Measurements from ENCODE around the gene IRAK2. TPM values are rescaled to one million over a fixed set of nuclear protein-coding genes. Genes with fewer than 3 reads are reported as not detected.

The IRAK2 gene
- total RNA-seq, 1 experiment from 2014 or later = 0.34 TPM

- Histone ChIP-seq H3K4me1 (ENCODE audit: insufficient read depth, low read length, poor library complexity, severe bottlenecking) (peaks cover 13% of the 10 kb centered on the region), H3K4me3 (ENCODE audit: low read depth, low read length, poor library complexity, severe bottlenecking) (no peak overlapping the region), H3K36me3 (ENCODE audit: insufficient read depth, low read length, poor library complexity, severe bottlenecking) (peaks cover 42% of the 10 kb centered on the region), H3K27ac (ENCODE audit: low read depth, low read length, poor library complexity, severe bottlenecking) (no peak overlapping the region), H3K27me3 (replicated peaks; ENCODE audit: insufficient read depth, low read depth, low read length, poor library complexity) (no peaks in the 10 kb centered on the region), H3K9me3 (ENCODE audit: low read depth, low read length, poor library complexity, severe bottlenecking) (no peaks in the 10 kb centered on the region)
- CTCF ChIA-PET = no interaction called here
- no peak for TF ChIP-seq EZH2 (IDR thresholded peaks at IDR 0.05; ENCODE audit: borderline replicate concordance, low read depth, low read length, poor library complexity, severe bottlenecking)
- TF ChIP-seq CTCF (conservative IDR thresholded peaks at IDR 0.05; ENCODE audit: low read depth, low read length) = no peak
- no peak for DNase-seq (ENCODE audit: low spot score)
- no TSS peak for BruUV-seq (replicated peaks)
- POLR2A ChIA-PET (ENCODE audit: low non-redundant PET) = no interaction called here
- intact Hi-C loops (cut with micrococcal nuclease; ENCODE audit: unreplicated experiment) = no loop called here
These were observed 109.9 kb downstream of the IRAK2 start for GRCh38 chr3:10274601-10275000.

GRCh38 chr3:10277115-10277625 lies 112.5 kb downstream of the IRAK2 start:
- intact Hi-C loops (cut with micrococcal nuclease; ENCODE audit: unreplicated experiment) = no loop called here
- no TSS peak for BruUV-seq (replicated peaks)
- Histone ChIP-seq H3K4me1 (ENCODE audit: insufficient read depth, low read length, poor library complexity, severe bottlenecking) (peaks cover 13% of the 10 kb centered on the region), H3K36me3 (ENCODE audit: insufficient read depth, low read length, poor library complexity, severe bottlenecking) (peaks cover 35% of the 10 kb centered on the region), H3K4me3 (ENCODE audit: low read depth, low read length, poor library complexity, severe bottlenecking) (no peak overlapping the region), H3K27me3 (replicated peaks; ENCODE audit: insufficient read depth, low read depth, low read length, poor library complexity) (no peaks in the 10 kb centered on the region), H3K9me3 (ENCODE audit: low read depth, low read length, poor library complexity, severe bottlenecking) (no peaks in the 10 kb centered on the region), H3K27ac (ENCODE audit: low read depth, low read length, poor library complexity, severe bottlenecking) (no peak overlapping the region)
- CTCF ChIA-PET = no interaction called here
- no peak for TF ChIP-seq CTCF (conservative IDR thresholded peaks at IDR 0.05; ENCODE audit: low read depth, low read length)
- no peak for TF ChIP-seq EZH2 (IDR thresholded peaks at IDR 0.05; ENCODE audit: borderline replicate concordance, low read depth, low read length, poor library complexity, severe bottlenecking)
- POLR2A ChIA-PET (ENCODE audit: low non-redundant PET) = no interaction called here
- no peak for DNase-seq (ENCODE audit: low spot score)

- intact Hi-C loops (cut with micrococcal nuclease; ENCODE audit: unreplicated experiment) = no loop called here
- POLR2A ChIA-PET (ENCODE audit: low non-redundant PET) = no interaction called here
These were observed 113.8 kb downstream of the IRAK2 start for GRCh38 chr3:10278501-10278900.

More at GRCh38 chr3:10278501-10278900, 113.8 kb downstream of the IRAK2 start:
- Histone ChIP-seq H3K27ac (ENCODE audit: low read depth, low read length, poor library complexity, severe bottlenecking) (no peak overlapping the region), H3K4me1 (ENCODE audit: insufficient read depth, low read length, poor library complexity, severe bottlenecking) (peaks cover 8% of the 10 kb centered on the region), H3K9me3 (ENCODE audit: low read depth, low read length, poor library complexity, severe bottlenecking) (no peaks in the 10 kb centered on the region), H3K4me3 (ENCODE audit: low read depth, low read length, poor library complexity, severe bottlenecking) (no peak overlapping the region), H3K36me3 (ENCODE audit: insufficient read depth, low read length, poor library complexity, severe bottlenecking) (peaks cover 29% of the 10 kb centered on the region), H3K27me3 (replicated peaks; ENCODE audit: insufficient read depth, low read depth, low read length, poor library complexity) (no peaks in the 10 kb centered on the region)
- no peak for DNase-seq (ENCODE audit: low spot score)
- CTCF ChIA-PET = no interaction called here
- no TSS peak for BruUV-seq (replicated peaks)
- TF ChIP-seq EZH2 (IDR thresholded peaks at IDR 0.05; ENCODE audit: borderline replicate concordance, low read depth, low read length, poor library complexity, severe bottlenecking) (no peak), CTCF (conservative IDR thresholded peaks at IDR 0.05; ENCODE audit: low read depth, low read length) (no peak)
